Keratinocyte (primary cell): ENCODE results near the gene NAA40. TPM values are rescaled to one million over a fixed set of nuclear protein-coding genes. Genes with fewer than 3 reads are reported as not detected.

ENCODE experiments used
- DNase-seq: peaks from one replicate; pipeline ENCODE4 v3.0.0-alpha.2; 2011; ENCODE audit warnings: low read depth, missing footprints, low spot score
- FAIRE-seq: peaks from 2 replicates; lab custom pipeline; 2011; peaks lifted over from hg19 to GRCh38; lab: Jason Lieb, UNC
- H2AFZ ChIP-seq: 2 replicates; pipeline ENCODE4 v1.6.0; 2012; ENCODE audit warnings: low read length, control low read depth, inconsistent platforms; ENCODE audit not compliant: control insufficient read depth
- H3K27ac ChIP-seq: 2 replicates; pipeline ENCODE4 v1.5.1; 2011; ENCODE audit warnings: low read length; ENCODE audit not compliant: control insufficient read depth, insufficient read depth
- H3K27me3 ChIP-seq: 3 replicates; pipeline ENCODE4 v1.6.0; 2011; ENCODE audit warnings: low read length; ENCODE audit not compliant: control insufficient read depth, insufficient read depth; ENCODE audit errors: extremely low read depth
- H3K36me3 ChIP-seq, 2 experiments: 2 replicates in 1 of 2; 3 replicates in 1 of 2; pipeline ENCODE4 v1.5.1; 2011; ENCODE audit warnings: low read length in 2 of 2, mild to moderate bottlenecking in 1 of 2; ENCODE audit not compliant: control insufficient read depth in 2 of 2, insufficient read depth in 2 of 2; ENCODE audit errors: extremely low read depth in 1 of 2
- H3K4me1 ChIP-seq: 3 replicates; pipeline ENCODE4 v1.5.1; 2011; ENCODE audit warnings: low read length; ENCODE audit not compliant: control insufficient read depth, insufficient read depth; ENCODE audit errors: extremely low read depth
- H3K4me2 ChIP-seq: 3 replicates; pipeline ENCODE4 v1.6.0; 2011; ENCODE audit warnings: low read depth, low read length; ENCODE audit not compliant: control insufficient read depth, insufficient read depth; ENCODE audit errors: extremely low read depth
- H3K4me3 ChIP-seq, 3 experiments: fragments of 200-600 bp in 1 of 3; sonication (generic) in 1 of 3; 2 replicates in 2 of 3; 3 replicates in 1 of 3; pipeline ENCODE4 v1.5.1; 2011 to 2016; ENCODE audit warnings: low read length in 3 of 3, mild to moderate bottlenecking in 3 of 3, control low read depth in 2 of 3, inconsistent platforms in 1 of 3, low read depth in 1 of 3, mixed read lengths in 1 of 3, mixed run types in 1 of 3, moderate library complexity in 1 of 3; ENCODE audit not compliant: control insufficient read depth in 2 of 3, insufficient read depth in 2 of 3; ENCODE audit errors: extremely low read depth in 1 of 3
- H3K79me2 ChIP-seq: 2 replicates; pipeline ENCODE4 v1.6.0; 2012; ENCODE audit warnings: low read length; ENCODE audit not compliant: control insufficient read depth, insufficient read depth
- H3K9ac ChIP-seq: 3 replicates; pipeline ENCODE4 v1.6.0; 2011; ENCODE audit warnings: low read length; ENCODE audit not compliant: control insufficient read depth, insufficient read depth; ENCODE audit errors: extremely low read depth
- H3K9me1 ChIP-seq: 3 replicates; pipeline ENCODE4 v1.6.0; 2011; ENCODE audit warnings: low read length; ENCODE audit not compliant: control insufficient read depth, insufficient read depth; ENCODE audit errors: extremely low read depth
- H3K9me3 ChIP-seq: 2 replicates; pipeline ENCODE4 v1.5.1; 2012; ENCODE audit warnings: low read depth, low read length; ENCODE audit not compliant: control insufficient read depth
- H4K20me1 ChIP-seq: 3 replicates; pipeline ENCODE4 v1.6.0; 2011; ENCODE audit warnings: low read length; ENCODE audit not compliant: control insufficient read depth, insufficient read depth; ENCODE audit errors: extremely low read depth
- EZH2 ChIP-seq: IDR thresholded peaks from one replicate; pipeline ENCODE4 v1.6.1; 2012; ENCODE audit warnings: inconsistent platforms, mild to moderate bottlenecking, low read length, moderate library complexity
- dilution Hi-C: fragments of 300-500 bp; cut with MboI; formaldehyde crosslinking; loops from one replicate; pipeline ENCODE4 v1.7.0; 2020; ENCODE audit warnings: low sequenced_read_pairs; ENCODE audit not compliant: extremely low pct_ligation_motif_present
- polyA plus RNA-seq, 5 experiments: library from polyadenylated mRNA; depleted of rRNA in 3 of 5; stranded (reverse) in 3 of 5; stranded (forward) in 1 of 5; unstranded in 1 of 5; fragments of >200 nt; gene quantifications; 1 replicate in 1 of 5; 2 replicates in 3 of 5; 3 replicates in 1 of 5; pipeline versions ENCODE4 v1.2.1 to v1.2.3, GENCODE V29; 2011 to 2012; ENCODE audit warnings: missing spikeins in 2 of 5, low read depth in 1 of 5, low replicate concordance in 1 of 5
- TF ChIP-seq, protein P1 (sequence below), 3 experiments: IDR thresholded peaks in 1 of 3; conservative IDR thresholded peaks in 1 of 3; optimal IDR thresholded peaks in 1 of 3; 2 replicates in 2 of 3; 3 replicates in 1 of 3; pipeline versions ENCODE3 to v1.5.1; 2011; ENCODE audit warnings: low read length in 3 of 3, mild to moderate bottlenecking in 3 of 3, moderate library complexity in 2 of 3, control low read depth in 1 of 3, inconsistent platforms in 1 of 3; ENCODE audit not compliant: insufficient read depth in 2 of 3; ENCODE audit errors: extremely low read depth in 1 of 3

NAA40 gene
- polyA plus RNA-seq, 1 donor (not counting 4 experiments of a cell fraction or from before 2014, with no cell fraction given): 13.5 TPM

DNA sequence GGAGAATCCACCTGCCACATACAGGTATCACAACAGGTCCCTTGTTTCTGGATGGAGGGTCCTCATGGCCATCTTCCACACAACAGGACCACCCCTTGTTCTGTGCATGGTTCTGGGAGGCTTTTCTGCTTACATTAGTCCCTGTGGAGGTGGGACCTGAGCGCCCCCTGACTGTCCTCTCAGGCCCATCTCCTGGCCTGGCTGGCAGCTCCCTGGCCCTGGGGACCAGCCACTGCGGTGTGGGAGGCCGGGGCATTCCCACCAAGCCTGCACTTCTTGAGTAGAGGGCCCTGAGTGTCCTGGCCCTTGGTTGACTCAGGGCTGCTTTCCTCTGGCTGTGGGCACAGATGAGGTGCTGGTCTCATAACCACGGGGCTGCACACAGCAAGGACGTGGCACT, 40.6 kb downstream of the NAA40 start:
- DNase-seq (no peak), FAIRE-seq (no peak)
- peaks cover 6 to 7% of the 10 kb centered on the region in 2 experiments for H3K36me3 ChIP-seq
- no peaks in the 10 kb centered on the region for H4K20me1 ChIP-seq
- peaks cover 14% of the 10 kb centered on the region for H3K4me1 ChIP-seq
- H2AFZ ChIP-seq: no peak overlapping the region
- H3K79me2 ChIP-seq: peaks cover 40% of the 10 kb centered on the region
- no peak for TF ChIP-seq EZH2
- TF ChIP-seq, protein P1, sequence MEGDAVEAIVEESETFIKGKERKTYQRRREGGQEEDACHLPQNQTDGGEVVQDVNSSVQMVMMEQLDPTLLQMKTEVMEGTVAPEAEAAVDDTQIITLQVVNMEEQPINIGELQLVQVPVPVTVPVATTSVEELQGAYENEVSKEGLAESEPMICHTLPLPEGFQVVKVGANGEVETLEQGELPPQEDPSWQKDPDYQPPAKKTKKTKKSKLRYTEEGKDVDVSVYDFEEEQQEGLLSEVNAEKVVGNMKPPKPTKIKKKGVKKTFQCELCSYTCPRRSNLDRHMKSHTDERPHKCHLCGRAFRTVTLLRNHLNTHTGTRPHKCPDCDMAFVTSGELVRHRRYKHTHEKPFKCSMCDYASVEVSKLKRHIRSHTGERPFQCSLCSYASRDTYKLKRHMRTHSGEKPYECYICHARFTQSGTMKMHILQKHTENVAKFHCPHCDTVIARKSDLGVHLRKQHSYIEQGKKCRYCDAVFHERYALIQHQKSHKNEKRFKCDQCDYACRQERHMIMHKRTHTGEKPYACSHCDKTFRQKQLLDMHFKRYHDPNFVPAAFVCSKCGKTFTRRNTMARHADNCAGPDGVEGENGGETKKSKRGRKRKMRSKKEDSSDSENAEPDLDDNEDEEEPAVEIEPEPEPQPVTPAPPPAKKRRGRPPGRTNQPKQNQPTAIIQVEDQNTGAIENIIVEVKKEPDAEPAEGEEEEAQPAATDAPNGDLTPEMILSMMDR (optimal IDR thresholded peaks at IDR 0.05 in 1 of 3, IDR thresholded peaks at IDR 0.05 in 1 of 3, conservative IDR thresholded peaks at IDR 0.05 in 1 of 3; ENCODE audit: extremely low read depth in 1 of 3, insufficient read depth in 2 of 3, low read length in 3 of 3): no peak
- no peak overlapping the region for H3K4me2 ChIP-seq
- no peak overlapping the region for H3K27ac ChIP-seq
- H3K9me3 ChIP-seq: no peaks in the 10 kb centered on the region
- no peaks in the 10 kb centered on the region for H3K27me3 ChIP-seq
- H3K9ac ChIP-seq: no peak overlapping the region
- no peak overlapping the region for H3K4me3 ChIP-seq
- no peaks in the 10 kb centered on the region for H3K9me1 ChIP-seq
- dilution Hi-C loops: no loop called here

DNA sequence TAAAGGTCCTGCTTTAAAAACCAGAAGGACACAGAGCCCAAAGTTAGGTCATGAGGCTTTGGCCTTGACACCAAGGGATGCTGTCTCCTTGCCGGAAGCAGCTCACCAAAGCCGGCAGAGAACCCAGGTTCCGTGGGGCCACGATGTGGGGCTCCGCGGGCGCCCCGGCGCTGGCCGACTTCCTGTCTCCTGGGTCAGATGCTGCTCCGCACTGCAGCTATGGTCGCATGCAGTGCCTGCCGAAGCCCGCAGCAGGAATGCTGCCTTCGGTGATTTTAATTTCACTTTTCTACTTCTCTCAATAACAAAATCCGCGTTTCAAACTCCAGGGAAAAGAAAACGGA, 47.0 kb downstream of the NAA40 start:
- peak overlapping the region; percentile 81 for H3K27ac ChIP-seq
- H3K79me2 ChIP-seq: peaks cover 37% of the 10 kb centered on the region
- H2AFZ ChIP-seq: peak overlapping the region; percentile 78

More for the DNA sequence above, 47.0 kb downstream of the NAA40 start:
- Histone ChIP-seq H3K4me3 (peak overlapping the region; percentile 61 to 99 (median 84)), H3K27me3 (no peaks in the 10 kb centered on the region), H3K9me3 (no peaks in the 10 kb centered on the region), H3K36me3 (peaks cover 10 to 17% of the 10 kb centered on the region in 2 experiments), H3K9me1 (peaks cover 9% of the 10 kb centered on the region), H3K9ac (peak overlapping the region; percentile 93), H3K4me2 (peak overlapping the region; percentile 97), H3K4me1 (peaks cover 19% of the 10 kb centered on the region), H4K20me1 (peaks cover 5% of the 10 kb centered on the region)
- dilution Hi-C loops: no loop called here
- TF ChIP-seq EZH2: no peak
- TF ChIP-seq, protein P1 (optimal IDR thresholded peaks at IDR 0.05 in 1 of 3, IDR thresholded peaks at IDR 0.05 in 1 of 3, conservative IDR thresholded peaks at IDR 0.05 in 1 of 3; ENCODE audit: extremely low read depth in 1 of 3, insufficient read depth in 2 of 3, low read length in 3 of 3): no peak
- DNase-seq (no peak), FAIRE-seq (no peak)
